ENCODE results near the gene KLKB1.

Gene KLKB1

GRCh38 chr4:186227221-186227620 lies at the start of gene KLKB1:
KLKB1 (plus strand) TSS chr4:186227507; CDS start chr4:186228196, 689 bp downstream.
- no peak for DNase-seq

GRCh38 chr4:186188107-186188506 lies 39.2 kb upstream of the KLKB1 start:
- DNase-seq, result no peak

- no peak for DNase-seq
Observed at GRCh38 chr4:186189656-186190055, 37.7 kb upstream of the KLKB1 start.

DNA sequence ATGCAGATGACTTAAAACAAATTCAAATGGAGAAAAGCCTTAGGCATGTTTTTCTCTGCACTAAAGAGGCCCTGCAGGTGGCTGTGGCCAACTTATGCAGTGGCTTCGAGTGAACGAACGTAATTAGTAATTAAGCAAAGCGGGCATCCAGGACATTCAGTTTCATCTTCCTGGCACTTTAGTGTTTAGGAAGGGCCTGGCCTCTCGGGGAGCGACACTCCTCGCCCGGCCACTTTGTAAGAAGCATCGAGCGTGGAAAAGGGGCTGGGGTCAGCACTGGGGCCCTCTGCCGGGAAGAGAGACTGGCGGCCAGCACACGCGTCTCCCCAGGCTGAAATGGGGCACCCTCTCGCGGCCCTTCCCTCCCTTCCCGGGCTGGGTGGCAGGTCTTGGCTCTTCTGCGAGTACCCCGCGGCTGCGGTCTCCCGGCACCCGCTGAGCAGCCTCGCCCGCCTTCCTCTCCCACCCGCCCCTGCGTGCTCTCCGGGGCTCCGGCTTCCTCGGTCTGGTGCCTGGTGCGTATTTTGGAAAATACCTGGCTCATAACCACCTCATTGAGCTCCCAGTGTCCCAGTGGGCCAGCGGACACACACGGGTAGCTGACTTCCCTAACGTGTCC lies 36.6 kb upstream of the KLKB1 start:
- no peak for DNase-seq

DNA sequence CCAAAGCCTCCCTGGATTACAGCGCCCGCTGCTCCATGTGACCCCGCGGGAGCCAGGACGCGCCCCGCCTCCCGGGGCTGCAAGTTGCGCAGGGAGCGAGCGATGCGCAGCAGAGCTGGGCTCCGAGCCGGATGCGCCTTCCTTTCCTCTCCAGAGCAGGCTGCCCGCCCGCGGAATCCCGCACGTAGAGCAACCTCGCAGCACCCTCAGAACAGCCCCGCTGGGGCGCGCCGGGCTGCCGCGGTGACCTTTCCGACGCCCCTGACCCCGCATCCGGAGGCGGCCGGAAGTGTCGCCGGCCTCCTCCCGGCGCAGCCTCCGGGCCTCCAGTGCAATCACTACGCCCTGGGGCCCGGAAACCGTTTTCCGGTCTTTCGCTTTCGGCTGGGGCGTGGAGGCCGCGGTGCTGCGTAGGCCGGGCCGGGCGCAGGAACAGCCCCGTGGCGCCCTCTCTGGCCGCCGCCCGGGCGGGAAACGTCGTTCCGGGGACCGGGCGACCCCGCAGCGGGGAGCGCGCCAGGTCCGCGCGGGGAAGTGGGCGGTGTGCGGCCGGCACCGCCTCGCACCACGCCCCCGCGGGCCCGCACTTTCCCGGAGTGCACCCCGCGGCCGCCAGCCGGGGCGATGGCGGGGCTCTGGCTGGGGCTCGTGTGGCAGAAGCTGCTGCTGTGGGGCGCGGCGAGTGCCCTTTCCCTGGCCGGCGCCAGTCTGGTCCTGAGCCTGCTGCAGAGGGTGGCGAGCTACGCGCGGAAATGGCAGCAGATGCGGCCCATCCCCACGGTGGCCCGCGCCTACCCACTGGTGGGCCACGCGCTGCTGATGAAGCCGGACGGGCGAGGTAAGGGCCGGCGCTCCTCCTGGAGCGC lies 35.9 kb upstream of the KLKB1 start, which contains the start of gene CYP4V2:
CYP4V2 (plus strand) TSS at position 368 of the 866 bp plus-strand sequence; CDS start at position 625, 257 bp downstream.
- peak; percentile 94 to 96 (median 95) for DNase-seq

DNA sequence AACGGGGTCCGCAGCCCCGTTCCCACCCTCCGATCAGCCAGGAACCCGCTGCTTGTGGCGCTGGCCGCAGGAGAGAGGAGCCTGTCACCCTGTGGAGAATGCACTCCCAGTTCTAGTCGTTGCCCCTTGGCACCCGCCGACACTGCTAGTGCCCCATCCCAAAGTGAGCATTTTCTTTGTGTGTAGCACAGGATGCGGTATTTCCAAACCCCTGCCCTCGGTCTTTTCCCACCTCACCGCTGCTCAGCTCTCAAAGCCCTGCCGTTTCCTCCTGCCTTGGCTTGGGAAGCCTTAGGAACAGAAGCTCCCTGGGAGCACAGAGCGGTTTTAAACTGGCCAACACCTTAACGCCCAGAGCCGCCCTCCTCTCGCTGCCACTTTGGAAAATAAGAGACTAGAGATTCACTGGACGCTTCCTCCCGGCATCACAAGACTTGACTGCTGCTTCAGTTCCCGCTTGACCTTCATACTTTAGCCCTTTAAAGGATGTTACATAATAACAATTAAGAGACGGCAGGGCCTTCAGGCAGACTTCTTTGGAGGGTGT lies 35.2 kb upstream of the KLKB1 start:
- DNase-seq, result peak; percentile 46 to 54 (median 54)

DNA sequence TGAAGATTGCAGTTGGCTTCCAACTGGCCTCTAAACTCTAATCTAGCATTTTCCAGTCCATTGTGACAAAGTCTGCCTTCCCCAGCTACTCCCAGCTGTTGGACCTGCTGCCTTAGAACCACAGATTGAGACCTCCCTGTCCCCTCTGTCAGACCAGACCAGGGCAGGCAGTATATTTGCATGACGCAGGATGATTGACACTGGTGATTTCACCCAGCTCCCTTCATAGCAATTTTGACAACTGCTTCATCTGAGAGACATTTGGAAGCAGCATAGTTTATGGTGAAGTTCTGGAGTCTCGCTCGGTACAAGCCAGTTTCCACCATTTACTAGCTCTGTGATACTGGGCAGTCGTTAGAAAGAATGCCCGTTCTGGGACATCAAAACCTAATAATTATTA lies 33.5 kb upstream of the KLKB1 start:
- no peak for DNase-seq

GRCh38 chr4:186196063-186196462 lies 31.2 kb upstream of the KLKB1 start:
- DNase-seq, result no peak

GRCh38 chr4:186200516-186200915 lies 26.8 kb upstream of the KLKB1 start:
- DNase-seq, result no peak

DNA sequence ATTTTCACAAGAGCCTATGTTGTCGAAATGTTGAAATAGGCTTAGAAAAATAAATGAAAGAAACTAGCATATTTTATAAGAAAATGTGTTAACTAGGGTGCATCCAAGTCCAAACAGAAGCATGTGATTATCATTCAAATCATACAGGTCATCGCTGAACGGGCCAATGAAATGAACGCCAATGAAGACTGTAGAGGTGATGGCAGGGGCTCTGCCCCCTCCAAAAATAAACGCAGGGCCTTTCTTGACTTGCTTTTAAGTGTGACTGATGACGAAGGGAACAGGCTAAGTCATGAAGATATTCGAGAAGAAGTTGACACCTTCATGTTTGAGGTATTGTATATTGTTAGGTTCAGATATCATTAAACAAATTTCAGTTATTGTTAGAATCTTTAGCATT lies 26.3 kb upstream of the KLKB1 start:
- no peak for DNase-seq

DNA sequence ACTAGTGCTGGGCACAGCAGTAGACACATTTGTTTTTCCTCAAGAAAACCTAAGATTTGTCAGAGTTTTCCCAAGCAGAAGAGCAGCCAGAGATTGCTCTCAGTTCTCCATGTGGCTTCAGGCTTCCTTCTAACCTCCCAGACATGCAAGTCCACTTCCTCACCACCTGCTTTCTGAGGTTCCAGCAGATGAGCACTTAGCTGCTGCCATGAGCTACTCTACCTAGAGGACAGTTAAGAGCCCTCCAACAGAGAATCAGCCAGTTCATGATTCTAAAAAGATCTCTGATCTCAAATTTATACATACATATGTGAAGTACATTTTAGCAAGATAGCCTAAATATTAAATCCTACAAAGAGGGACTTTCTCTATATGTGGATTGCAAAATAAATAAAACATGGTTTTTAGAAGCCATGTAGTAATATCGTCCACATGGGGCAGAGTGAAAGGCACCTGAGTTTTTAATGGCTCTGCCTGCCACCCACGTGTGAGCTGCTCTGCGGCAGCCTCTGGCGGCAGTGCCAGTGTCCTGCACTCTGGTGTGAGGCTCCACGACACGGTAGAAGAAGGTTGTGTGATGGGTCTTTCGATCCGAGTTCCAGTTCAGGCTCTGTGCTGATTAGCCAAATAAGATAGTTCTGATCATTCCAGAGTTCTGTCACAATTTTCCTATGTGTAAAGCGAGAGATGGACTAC lies 25.6 kb upstream of the KLKB1 start:
- DNase-seq, result peak; percentile 41 to 49 (median 46)

GRCh38 chr4:186202490-186203140 lies 24.7 kb upstream of the KLKB1 start:
- no peak for DNase-seq

GRCh38 chr4:186203406-186203805 lies 23.9 kb upstream of the KLKB1 start:
- DNase-seq, result no peak

DNA sequence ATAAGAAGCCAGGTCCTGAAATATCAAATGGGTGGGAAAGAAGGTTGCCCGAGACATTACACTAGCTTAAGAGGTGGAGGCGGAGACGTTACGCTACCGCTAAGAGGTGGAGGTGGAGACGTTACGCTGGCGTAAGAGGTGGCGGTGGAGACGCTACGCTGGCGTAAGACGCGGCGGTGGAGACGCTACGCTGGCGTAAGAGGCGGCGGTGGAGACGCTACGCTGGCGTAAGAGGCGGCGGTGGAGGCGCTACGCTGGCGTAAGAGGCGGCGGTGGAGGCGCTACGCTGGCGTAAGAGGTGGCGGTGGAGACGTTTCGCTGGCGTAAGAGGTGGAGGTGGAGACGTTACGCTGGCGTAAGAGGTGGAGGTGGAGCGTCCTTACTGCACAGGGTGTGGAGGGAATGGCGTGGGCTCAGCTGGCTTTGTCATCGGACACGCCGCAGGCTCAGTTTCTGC lies 23.2 kb upstream of the KLKB1 start:
- peak in 1 of 3 donors; percentile 28 for DNase-seq

- no peak for DNase-seq
Observed at GRCh38 chr4:186204686-186205085, 22.6 kb upstream of the KLKB1 start.

- DNase-seq, result no peak
Observed at GRCh38 chr4:186205156-186205555, 22.2 kb upstream of the KLKB1 start.

GRCh38 chr4:186216465-186217024 lies 10.8 kb upstream of the KLKB1 start:
- DNase-seq, result no peak

- DNase-seq, result no peak
Observed at GRCh38 chr4:186217733-186218293, 9.5 kb upstream of the KLKB1 start.

DNA sequence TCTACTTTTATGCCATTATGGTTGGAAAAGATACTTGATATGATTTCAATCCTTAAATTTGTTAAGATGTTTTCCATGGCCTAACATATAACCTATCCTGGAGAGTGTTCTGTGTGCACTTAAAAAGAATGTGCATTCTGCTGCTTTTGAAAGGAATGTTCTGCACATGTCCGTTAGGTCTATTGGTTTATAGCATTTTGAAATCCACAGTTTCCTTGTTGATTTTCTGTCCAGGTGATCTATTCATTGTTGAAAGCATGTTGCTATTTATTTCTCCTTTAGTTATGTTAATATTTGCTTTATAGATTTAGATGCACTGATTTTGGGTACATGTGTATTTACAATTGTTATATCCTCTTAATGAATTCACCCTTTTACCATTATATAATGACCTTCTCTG lies 5.7 kb upstream of the KLKB1 start:
- DNase-seq, result no peak

DNA sequence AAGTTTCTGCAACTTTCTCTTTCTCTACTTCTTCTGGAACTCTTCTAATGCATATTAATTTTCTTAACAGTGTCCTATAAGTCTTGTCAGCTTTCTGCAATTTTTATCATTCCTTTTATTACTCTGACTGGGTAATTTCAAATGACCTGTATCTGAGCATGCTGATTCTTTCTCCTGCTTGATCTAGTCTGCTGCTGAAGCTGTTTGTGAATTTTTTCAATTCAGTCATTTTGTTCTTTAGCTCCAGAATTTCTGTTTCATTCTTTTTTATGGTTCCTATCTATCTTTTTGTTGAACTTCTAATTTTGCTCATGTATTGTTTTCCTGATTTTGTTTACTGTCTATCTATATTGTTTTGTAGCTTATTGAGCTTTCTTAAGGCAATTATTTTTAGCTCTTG lies 1.5 kb upstream of the KLKB1 start:
- DNase-seq, result no peak

DNA sequence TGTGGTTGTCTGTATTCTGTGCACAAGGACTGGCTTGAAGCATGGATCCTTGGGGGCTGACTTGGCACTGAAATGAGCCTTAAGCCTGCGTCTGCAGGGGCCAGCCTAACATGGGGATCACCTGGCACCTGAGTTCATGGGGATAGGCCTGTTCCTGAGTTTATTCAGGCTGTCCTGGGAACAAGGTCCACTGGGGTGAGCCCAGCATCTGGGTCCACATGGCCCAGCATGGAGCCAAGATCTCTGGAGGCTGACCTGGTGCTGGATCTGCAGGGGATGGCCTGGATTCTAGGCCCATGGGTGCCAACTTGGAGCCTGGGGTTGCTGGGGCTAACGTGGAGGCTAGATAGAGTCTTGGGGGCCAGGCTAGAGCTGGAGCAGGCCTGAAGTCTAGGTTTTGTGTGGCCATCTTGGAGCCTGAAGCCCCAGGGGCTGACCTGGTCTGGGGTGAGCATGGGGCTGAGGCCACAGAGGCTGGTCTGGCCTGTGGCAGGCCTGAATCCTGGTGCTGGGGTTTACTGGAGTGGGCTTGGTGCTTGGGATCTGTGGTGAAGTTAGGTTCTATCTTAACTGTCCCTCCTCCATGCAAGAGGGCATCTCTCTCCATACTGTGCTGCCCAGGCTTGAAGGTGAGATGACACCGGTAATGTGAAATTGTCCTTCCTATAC lies 652 bp upstream of the KLKB1 start:
- DNase-seq, result no peak
